NCI-H2196 (cell line): Measurements from ENCODE around the gene BPI.
"Not testable (repeated sequence)": the region's sequence is repeated elsewhere in the genome, so short reads cannot be mapped to it uniquely, and the experiment has no call there.

ENCODE experiments used
- DNase-seq: peaks from one replicate; lab custom pipeline; 2025; ENCODE audit not compliant: unreplicated experiment; lab: John Stamatoyannopoulos, UW

BPI gene

DNA sequence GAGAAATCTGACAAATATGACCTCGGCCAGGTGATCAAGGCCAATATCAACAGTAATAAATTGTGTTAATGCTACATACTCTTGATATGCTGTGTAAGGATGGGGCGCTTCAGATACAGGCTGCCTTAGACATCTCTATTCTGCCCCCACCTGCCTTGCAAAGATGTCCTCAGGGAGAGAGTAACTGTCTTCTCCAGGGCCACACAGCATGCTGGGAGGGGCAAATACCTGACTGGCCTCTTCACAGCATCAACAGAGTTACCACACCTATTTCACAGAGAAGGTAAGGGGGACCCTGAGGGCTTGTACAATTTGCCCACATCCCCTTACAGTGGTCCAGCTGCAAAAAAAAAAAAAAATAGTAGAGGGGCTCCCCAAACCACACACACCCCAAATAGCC lies 26.3 kb upstream of the BPI start:
- DNase-seq, result no peak

DNA sequence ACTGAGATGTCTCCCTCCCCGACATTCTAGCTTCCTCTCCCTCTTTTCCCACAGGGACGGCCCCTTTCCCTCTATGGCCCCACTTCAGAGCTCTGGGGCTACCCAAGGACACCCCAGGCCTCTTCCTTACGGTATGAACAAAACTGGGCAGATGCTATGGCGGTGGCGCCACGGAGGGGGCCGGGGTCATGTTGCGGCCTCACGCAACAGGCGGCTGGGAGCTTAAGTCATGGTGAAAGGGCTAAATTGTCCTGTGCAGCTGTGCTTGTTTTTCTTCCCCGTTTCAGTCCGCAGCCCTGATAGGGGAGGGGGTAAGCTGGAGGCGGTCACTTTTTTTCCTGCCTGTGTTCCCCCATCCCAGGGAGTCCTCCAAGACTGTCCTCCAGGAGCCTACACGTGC lies 25.8 kb upstream of the BPI start:
- no peak for DNase-seq

DNA sequence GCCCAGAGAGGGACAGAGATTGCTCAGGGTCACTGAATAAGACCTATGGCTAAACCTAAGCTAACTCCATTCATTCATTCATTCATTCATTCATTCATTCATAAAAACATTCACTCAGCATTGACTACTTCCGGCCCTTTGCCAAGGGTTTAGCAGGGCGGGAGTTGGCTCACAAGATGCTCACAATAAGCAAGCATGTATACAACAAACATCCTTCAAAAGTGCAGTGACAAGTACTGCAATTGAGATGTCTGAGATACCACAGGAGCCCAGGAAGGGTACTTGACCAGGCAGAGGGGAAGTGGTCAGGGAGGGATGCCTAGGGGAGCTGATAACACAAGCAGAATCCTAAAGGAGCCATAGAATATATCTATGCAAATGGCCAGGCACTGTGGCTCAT lies 25.2 kb upstream of the BPI start:
- no peak for DNase-seq

DNA sequence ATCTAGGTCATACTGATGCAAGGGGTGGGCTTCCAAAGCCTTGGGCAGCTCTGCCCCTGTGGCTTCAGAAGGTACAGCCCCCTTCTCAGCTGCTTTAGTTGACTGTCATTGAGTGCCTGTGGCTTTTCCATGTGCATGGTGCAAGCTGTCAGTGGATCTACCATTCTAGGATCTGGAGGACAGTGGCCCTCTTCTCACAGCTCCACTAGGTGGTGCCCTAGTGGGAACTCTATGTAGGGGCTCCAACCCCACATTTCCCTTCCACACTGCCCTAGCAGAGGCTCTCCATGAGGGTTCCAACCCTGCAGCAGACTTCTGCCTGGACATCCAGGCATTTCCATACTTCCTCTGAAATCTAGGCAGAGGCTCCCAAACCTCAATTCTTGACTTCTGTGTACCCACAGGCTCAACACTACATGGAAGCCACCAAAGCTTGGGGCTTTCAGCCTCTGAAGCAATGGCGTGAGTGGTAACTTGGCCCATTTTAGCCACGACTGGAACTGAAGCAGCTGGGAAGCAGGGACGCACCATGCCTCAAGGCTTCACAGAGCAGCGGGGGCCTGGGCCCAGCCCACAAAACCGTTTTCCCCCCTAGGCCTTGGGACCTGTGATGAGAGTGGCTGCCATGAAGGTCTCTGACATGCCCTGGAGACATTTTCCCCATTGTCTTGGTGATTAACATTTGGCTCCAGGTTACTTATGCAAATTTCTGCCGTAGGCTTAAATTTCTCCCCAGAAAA lies 22.6 kb upstream of the BPI start:
- not testable (repeated sequence) for DNase-seq

DNA sequence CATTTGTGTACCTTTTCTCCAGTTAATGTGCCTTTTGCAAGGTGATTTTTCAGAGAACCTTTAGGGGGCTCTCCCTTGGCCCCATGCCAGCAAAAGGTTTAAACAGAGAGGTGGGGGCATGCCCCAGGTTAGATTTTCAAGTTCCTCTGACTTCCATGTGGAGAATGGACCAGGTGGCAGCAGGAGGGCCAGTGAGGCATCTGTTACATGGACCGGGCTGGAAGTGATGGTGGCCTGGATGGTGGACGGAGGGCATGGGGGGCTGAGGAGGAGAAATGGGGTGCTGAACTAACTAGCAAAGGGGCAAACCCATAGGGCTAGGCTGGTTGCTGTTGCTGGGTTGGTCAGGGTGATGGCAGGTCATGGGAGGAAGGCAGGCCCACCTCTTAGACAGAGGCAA lies 20.7 kb upstream of the BPI start:
- DNase-seq, result no peak

DNA sequence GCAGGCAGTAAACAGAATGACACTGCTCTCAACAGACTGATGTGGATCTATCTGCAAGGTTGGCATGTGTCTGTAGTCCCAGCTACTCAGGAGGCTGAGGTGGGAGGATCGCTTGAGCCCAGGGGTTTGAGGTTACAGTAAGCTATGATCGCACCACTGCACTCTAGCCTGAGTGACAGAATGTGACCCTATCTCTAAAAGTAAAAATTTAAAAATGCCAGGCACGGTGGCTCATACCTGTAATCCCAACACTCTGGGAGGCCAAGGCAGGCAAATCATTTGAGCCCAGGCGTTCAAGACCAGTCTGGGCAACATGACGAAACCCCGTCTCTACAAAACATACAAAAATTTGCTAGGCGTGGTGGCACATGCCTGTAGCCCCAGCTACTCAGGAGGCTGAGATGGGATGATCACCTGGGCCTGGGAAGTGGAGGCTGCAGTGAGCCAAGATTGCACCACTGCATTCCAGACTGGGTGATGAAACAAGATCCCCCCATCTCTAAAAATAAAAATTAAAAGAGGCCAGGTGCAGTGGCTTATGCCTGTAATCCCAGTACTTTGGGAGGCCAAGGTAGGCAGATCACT lies 19.8 kb upstream of the BPI start:
- DNase-seq, result not testable (repeated sequence)

DNA sequence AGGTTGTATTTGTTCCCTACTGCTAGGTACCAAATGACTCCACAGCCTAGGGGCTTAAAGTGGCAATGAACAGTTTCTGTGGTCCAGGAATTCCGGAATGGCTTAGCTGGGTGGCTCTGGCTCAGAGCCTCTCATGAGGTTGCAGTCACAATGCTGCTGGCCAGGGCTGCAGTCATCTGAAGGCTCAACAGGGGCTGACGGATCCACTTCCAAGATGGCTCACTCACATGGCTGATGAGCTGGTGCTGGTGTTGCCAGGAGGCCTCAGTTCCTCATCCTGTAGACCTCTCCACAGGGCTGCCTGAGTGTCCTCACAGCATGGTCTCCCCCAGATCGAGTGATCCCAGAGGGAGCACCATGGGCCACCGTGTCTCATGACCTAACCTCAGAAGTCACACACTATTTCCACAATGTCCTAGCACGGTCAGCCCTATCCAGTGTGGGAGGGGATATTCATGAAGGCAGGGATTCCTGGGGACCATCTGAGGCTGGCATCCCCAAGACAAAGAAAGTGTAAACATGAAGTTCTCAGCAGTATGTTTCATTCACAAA lies 19.0 kb upstream of the BPI start:
- DNase-seq, result no peak

DNA sequence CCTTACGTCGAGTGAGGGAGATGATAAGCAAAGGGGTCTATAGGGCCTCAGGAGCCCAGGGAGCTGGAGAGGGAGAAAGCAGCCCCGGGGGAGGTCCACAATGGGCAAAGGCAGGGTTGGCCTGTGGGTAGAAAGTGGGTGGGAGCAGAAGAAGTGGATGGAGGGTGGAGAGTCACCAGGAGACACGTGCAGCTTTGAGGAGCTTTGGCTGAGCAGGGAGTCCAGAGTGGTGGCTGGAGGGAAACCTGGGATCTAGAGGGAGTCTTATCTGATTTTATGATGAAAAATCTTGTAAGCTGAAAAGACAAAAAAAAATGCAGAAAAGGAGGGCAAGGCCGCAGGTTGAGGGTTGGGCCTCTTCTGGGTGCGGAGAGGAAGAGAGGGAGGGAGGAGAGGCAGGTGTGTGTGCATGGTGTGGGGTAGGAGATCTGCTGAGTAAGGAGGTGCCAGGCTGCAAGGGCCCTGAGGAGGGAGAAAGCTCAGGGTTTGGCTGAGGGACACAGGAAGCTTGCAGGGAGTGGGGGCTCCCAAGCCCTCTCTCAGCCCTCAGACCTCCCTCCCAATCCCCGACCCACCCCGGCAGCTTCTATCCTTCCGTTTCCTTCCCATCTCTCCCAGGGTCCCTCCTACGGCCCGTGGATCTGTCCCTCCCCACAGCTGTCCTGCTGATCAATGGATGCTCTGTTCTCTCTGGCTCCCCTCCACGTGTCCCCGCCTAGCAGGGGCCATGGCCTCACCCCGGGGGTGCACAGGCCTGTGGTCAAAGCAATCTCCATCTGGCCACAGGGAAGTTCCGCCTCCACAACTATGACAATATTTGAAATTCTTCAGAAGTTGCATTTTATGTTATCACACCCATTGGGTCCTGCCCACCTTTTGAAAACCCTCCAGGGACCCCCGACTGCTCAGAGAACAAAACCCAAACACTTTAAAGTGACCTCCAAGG lies 17.1 kb upstream of the BPI start:
- DNase-seq, result no peak

DNA sequence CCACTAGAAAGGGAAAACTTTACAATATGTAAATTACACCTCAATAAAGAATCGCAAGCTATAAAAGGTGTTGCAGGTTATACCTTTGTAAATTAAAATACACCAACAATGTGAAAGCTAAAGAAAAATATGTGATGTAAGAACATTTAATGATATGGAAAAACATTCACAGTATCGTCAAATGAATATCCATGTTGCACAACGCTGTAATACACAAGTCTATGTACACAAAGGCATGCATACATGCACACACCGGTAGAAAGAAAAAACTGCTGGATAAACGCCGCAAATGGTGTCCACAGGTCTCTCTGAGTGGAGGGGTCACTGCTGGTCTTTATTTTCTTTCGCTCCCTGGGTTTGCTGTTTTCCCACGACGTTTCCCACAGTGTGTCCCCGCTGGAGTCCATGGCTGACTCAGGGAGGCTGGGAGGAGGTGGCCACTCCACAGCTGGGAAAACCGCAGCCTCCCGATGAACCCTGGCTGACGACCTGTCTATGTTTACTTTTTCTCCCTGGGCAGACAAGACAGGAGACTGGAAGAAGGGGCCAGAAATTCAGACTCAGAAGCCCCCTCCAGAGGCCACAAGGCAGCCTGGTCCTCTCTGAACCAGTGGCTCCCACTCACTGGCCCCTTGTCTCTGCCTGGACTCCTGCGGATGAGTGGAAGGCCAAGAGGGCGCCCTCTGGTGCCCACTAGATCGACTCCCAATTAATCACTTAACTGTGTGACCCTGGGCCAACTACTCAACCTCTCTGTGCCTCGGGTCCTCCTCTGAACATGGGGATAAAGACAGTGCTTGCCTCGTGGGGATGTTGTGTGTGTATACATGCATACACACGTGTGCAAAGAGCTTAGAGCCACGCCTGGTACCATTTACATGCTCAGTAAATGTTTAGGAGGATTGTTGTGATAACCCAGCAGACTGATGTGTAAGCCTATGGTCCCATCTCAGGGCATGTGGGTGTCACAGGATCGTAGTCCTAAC lies 12.8 kb upstream of the BPI start:
- DNase-seq, result no peak

DNA sequence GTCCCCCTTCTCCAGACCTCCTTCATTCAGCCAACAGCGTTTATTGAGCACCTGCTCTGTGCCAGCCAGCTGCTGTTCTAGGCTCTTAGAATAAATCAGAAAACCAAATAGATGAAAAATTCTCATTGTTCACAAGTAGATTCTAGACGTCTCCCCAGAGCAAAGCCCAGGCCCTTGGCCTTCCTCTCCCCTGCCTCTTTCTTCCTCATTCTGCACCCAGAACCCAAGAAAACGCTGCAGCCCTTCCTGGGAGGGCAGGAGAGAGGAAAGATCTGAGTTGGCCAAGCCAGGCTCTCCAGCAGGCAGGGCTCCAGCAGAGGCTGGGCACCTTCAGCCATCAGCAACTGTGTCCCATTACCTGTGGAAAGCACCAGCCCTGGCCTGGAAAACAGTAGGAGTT lies 12.0 kb upstream of the BPI start:
- no peak for DNase-seq

DNA sequence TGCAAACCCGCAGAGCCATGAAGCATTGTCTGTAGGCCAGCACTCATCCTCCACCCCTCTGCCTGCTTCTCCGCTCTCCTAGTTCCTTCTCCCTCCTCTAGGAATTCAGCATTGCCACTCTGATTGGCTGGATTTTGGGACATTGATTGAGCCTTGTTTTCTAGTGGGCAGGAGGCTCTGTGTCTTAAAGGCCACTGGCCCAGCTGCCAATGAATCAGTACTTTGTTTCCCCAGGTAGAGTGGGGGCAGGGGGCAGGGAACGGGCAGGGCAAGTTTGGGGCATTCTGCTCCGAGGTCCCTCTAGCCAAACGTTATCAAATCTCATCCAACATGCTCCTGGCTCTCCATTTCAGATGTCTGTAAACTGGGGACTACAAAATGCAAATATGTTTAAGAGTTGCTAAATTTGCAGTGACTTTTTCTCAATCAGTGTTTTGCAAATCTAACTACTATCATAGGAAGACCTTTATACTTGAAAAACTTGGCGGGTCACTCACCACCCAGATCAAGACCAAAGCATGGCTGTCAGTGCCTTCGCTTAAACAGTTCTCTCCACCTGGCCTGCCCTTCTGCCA lies 10.4 kb upstream of the BPI start:
- DNase-seq, result no peak

DNA sequence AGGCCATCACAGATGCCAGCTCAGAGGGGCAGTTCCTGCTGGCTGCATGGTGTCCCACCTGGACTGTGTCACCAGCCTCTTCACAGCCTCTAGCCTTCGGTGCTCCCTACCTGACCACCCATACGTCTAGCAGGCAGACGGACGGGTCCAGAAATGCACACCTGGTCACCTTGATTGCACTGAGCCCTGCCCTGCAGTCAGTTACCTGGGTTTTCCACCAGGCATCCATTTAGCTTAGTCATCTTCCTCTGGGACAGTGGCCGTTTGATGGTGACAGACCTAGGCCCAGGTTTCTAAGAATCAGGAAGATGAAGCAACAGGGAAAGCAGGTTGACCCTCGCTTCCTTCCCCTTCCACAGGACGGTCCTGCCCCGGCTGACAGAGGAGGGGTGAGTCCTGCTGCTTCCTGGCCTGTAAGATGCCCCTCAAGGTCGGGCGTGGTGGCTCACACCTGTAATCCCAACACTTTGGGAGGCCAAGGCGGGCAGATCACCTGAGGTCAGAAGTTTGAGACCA lies 9.8 kb upstream of the BPI start:
- no peak for DNase-seq

DNA sequence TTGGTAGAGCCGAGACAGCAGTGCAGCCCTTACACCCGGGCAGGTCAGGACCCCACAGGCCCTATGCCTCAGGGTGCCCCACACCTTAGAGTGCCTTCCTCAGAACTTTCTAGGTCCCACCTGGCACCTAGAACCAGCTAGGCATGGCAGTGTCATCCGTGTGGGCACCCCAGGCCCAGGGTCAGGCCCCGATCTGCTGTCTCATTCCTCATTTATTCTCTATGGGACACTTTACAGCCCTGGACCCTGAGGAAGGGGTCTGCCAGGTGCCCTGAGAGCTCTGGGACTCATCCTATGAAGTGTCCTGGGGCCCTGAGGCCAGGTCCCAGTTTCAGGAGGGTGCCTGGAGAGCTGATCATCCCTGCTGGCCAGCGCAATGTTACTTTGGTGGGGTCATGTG lies 8.1 kb upstream of the BPI start:
- DNase-seq, result no peak

DNA sequence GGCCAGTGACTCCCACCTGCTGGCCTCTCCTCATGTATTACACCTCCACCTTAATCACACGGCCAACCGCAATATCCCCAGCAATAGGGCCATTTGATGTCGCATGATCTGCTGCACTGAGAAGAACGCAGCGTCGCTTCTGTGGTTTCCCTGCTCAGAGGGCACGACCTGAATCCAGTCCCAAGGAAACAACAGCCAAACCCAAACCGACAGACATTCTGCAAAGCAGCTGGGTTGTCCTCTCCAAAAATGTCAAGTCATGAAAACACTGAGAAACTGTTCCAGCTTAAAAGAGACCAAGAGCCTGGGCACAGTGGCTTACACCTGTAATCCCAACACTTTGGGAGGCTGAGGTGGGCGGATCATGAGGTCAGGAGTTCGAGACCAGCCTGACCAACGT lies 7.5 kb upstream of the BPI start:
- DNase-seq, result no peak

DNA sequence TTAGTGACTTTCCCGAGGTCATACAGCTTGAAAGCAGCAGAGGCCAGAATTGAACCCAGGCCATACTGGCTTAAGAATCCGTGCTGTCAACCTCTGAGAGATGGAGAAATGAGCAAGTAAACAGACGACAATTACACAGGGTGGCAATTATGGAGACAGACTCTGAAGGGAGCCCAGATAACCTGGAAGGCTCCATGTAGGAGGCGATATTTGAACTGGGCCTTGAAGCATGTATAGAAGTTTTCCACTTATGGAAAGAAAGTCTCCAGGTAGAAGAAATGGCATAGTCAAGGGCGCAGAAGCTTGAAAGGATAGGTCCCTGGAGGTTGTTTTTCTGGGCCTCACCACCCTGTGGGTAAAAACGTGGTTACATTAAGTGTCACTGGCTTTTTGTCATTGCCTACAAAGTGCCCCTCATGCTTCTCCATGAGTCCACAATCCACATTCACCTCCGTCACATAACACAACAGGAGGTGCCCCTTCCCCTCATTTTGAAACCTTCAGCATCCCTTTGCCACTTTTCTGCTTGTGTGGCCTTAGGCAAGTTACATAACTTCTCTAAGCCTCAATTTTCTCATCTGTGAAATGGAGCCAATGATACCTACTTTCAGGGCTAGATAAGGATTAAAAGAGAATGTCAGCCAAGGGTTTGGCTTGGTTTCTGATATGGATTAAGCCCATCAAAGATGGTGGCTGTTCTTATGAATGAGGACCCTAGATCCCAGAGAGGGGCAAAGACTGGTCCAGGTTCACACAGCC lies 5.9 kb upstream of the BPI start:
- no peak for DNase-seq

DNA sequence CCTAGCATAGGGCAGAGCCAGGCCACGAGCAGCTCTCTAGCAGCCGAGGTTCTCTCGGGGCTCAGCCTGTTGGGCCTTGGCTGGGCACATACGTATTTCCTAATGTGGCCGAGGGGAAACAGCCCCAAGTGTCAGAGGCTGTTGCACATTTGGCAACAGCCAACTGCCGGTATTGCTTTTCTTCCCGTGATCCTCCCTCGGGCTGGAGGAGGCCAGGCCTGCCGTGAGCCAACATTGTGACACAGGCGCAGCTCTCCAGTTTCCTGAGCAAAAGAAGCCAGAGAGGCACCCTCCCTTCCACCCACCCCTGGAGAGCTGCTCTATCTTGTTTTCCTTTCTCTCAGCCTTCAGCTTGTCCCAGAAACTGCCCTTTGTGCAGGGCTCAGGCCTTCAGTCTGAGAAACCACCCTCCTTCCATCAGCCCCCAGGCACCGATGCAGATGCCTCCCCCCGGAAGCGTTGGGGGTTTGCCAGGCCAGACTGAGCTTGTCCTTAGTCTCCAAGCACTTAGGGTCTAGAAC lies 5.1 kb upstream of the BPI start:
- DNase-seq, result no peak

DNA sequence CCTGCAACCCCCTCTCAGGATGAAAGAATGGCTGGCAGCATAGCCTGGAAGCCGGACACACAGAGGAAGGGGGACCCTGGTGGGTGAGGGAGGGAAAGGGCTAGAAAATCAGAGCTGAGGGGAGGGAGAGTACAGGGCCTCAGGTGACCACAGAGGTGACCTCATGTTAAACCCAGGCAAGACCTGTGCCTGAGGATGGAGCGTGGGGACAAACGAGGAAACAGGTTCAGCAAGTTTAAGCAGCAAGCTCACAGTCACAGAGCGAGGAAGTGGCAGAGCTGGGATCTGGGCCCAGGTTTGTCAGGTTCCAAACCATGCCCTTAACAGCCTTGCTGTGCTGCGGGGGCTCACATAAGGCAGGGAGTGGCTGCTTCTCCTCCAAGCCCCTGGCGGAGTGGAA lies 4.0 kb upstream of the BPI start:
- peak; percentile 24 for DNase-seq

DNA sequence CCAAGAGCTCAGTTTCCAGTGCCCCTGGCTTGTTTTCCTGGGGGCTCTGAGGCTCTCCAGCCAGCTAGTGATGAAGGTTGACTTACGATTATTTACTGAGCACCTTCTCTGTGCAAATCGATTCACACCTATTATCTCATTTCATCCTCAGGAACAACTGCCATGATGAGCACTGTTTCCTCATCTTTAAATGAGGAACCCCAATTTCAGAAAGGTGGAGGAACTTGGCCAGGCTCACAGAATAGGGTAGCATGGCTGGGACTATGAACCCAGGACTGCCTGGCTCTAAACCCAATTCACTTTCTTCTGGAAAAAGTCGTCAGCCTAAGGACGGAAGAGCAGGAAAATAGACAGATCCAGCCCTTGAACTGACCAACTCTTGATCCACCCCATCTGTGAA lies 3.5 kb upstream of the BPI start:
- no peak for DNase-seq

DNA sequence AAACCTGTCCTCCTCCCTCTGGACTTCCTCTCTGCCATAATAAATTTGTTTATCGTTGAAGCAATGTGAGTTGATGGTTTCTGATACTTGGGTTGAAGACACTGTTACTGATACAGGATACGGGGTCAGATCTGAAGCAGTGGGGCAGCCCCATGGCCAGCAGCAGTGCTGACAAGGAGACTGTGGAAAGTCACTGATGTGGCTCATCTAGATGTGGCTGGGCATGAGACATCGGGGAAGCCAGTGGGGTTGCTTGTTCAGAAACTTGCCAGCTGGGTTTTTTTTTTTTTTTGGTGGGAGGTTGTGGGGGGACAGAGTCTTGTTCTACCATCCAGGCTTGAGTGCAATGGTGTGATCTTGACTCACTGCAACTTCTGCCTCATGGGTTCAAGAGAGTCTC lies 2.6 kb upstream of the BPI start:
- DNase-seq, result no peak
